ENCODE measurements around the gene GP1BB. TPM values are rescaled to one million over a fixed set of nuclear protein-coding genes. Genes with fewer than 3 reads are reported as not detected.
"Not testable (repeated sequence)": the region's sequence is repeated elsewhere in the genome, so short reads cannot be mapped to it uniquely, and the experiment has no call there.

The GP1BB gene
- total RNA-seq, 1 experiment from 2014 or later, result 4.3 TPM

- ATAC-seq (no peak), DNase-seq (ENCODE audit: low spot score) (no peak)
- Mint-ChIP-seq H3K27ac (no peak overlapping the region), H3K4me1 (peaks cover 11% of the 10 kb centered on the region), H3K27me3 (ENCODE audit: low read depth) (peaks cover 10% of the 10 kb centered on the region; the same call in 1 of the 2 replicates), H3K4me3 (no peak overlapping the region), H3K36me3 (no peaks in the 10 kb centered on the region; the same call in 1 of the 2 replicates), H3K9me3 (peaks cover 14% of the 10 kb centered on the region)
- POLR2A ChIA-PET, result no interaction called here
- CTCF ChIA-PET, result interaction anchor here (1.1 to 1.7 kb wide), 6 partner anchors 20 to 235 kb away, joined by 3 to 6 read pairs (median 4); partner anchors contain the start of gene GP1BB
- TF ChIP-seq ZNF219 (CRISPR knock-in tag; IDR thresholded peaks at IDR 0.05; ENCODE audit: borderline replicate concordance), result no peak
- TF ChIP-seq FOXJ3 (CRISPR knock-in tag; IDR thresholded peaks at IDR 0.05; ENCODE audit: borderline replicate concordance), result no peak
- no peak for TF ChIP-seq IRF1 (CRISPR knock-in tag; IDR thresholded peaks at IDR 0.05)
- no peak for TF ChIP-seq TP53 (CRISPR knock-in tag; IDR thresholded peaks at IDR 0.05)
- no peak for TF ChIP-seq ZNF317 (CRISPR knock-in tag; IDR thresholded peaks at IDR 0.05; ENCODE audit: borderline replicate concordance, low read depth)
- TF ChIP-seq E2F1 (CRISPR knock-in tag; IDR thresholded peaks at IDR 0.05), result no peak
- TF ChIP-seq, protein P1, sequence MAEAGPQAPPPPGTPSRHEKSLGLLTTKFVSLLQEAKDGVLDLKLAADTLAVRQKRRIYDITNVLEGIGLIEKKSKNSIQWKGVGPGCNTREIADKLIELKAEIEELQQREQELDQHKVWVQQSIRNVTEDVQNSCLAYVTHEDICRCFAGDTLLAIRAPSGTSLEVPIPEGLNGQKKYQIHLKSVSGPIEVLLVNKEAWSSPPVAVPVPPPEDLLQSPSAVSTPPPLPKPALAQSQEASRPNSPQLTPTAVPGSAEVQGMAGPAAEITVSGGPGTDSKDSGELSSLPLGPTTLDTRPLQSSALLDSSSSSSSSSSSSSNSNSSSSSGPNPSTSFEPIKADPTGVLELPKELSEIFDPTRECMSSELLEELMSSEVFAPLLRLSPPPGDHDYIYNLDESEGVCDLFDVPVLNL (CRISPR knock-in tag; IDR thresholded peaks at IDR 0.05; ENCODE audit: borderline replicate concordance, low read depth), result no peak
- TF ChIP-seq ERG (CRISPR knock-in tag; IDR thresholded peaks at IDR 0.05), result no peak
- no peak for TF ChIP-seq MLX (CRISPR knock-in tag; IDR thresholded peaks at IDR 0.05)
- TF ChIP-seq FOXP4 (CRISPR knock-in tag; IDR thresholded peaks at IDR 0.05), result no peak
- TF ChIP-seq HMGXB4 (CRISPR knock-in tag; IDR thresholded peaks at IDR 0.05), result no peak
- no peak for TF ChIP-seq ZNF121 (CRISPR knock-in tag; IDR thresholded peaks at IDR 0.05)
- no peak for TF ChIP-seq NR2C2 (CRISPR knock-in tag; IDR thresholded peaks at IDR 0.05)
- TF ChIP-seq CDX4 (CRISPR knock-in tag; IDR thresholded peaks at IDR 0.05; ENCODE audit: borderline replicate concordance), result no peak
- TF ChIP-seq ZNF396 (CRISPR knock-in tag; IDR thresholded peaks at IDR 0.05; ENCODE audit: borderline replicate concordance), result no peak
- no peak for TF ChIP-seq CREM (CRISPR knock-in tag; IDR thresholded peaks at IDR 0.05)
- TF ChIP-seq CBFB (CRISPR knock-in tag; IDR thresholded peaks at IDR 0.05; ENCODE audit: low read depth), result no peak
- TF ChIP-seq ZNF232 (CRISPR knock-in tag; IDR thresholded peaks at IDR 0.05), result no peak
Observed at GRCh38 chr22:19675428-19675827, 47.9 kb upstream of the GP1BB start.

- Mint-ChIP-seq H3K27me3 (ENCODE audit: low read depth) (peaks cover 13% of the 10 kb centered on the region), H3K4me1 (peaks cover 11% of the 10 kb centered on the region), H3K9me3 (peaks cover 15% of the 10 kb centered on the region)
- H3K36me3 Mint-ChIP-seq; H3K27ac Mint-ChIP-seq; DNase-seq (ENCODE audit: low spot score); H3K4me3 Mint-ChIP-seq; POLR2A ChIA-PET; ATAC-seq: not testable (repeated sequence)
- CTCF ChIA-PET, result interaction anchor here (1.1 to 1.4 kb wide), 4 partner anchors 15 to 44 kb away, joined by 3 to 6 read pairs (median 4); no protein-coding TSS in a partner anchor
Observed at GRCh38 chr22:19676437-19676836, 46.9 kb upstream of the GP1BB start.

Measured in WTC11 (cell line).